ENCODE data around the gene EXOC7. TPM values are rescaled to one million over a fixed set of nuclear protein-coding genes. Genes with fewer than 3 reads are reported as not detected.

EXOC7 gene
- total and polyA plus RNA-seq, 2 of the 4 experiments (the other 2 are of a cell fraction) = 85.9 to 118 TPM

DNA sequence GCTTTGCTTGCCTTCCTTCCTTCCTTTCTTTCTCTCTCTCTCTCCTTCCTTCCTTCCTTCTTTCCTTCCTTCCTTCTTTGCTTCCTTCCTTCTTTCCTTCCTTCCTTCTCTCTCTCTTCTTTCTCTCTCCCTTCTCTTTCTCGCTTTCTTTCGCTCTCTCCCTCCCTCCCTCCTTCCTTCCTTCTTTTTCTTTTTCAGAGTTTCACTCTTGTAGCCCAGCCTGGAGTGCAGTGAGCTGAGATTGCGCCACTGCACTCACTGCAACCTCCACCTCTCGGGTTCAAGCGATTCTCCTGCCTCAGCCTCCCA, 19.6 kb upstream of the EXOC7 start:
- BruUV-seq (replicated peaks) = no TSS peak
- no peaks in the 10 kb centered on the region for H3K79me1 ChIP-seq (ENCODE audit: low read depth in 1 of 2, low read length in 2 of 2)
- in situ Hi-C loops (cut with MboI; ENCODE audit: low sequenced_read_pairs) (no loop called here), dilution Hi-C loops (cut with HindIII; ENCODE audit: low sequenced_read_pairs, unreplicated experiment) (no loop called here), intact Hi-C loops (cut with micrococcal nuclease) (no loop called here)
- POLR2A ChIA-PET (ENCODE audit: unreplicated experiment) = no interaction called here
- no peak overlapping the region for H3K4me3 ChIP-seq (ENCODE audit: insufficient read depth, low read depth, low read length)
- no peak overlapping the region for H2AK5ac ChIP-seq (ENCODE audit: low read depth, low read length)
- no peak overlapping the region for H3K18ac ChIP-seq (ENCODE audit: low read depth, low read length)
- no peak overlapping the region for H3K9ac ChIP-seq (ENCODE audit: low read depth, low read length)
- no peak for DNase-seq
- no peak overlapping the region for H4K91ac ChIP-seq (ENCODE audit: insufficient read depth, low read depth, low read length)
- no peak overlapping the region for H2AFZ ChIP-seq (replicated peaks; ENCODE audit: low read length, poor library complexity)
- no peak overlapping the region for H2BK20ac ChIP-seq (ENCODE audit: low read depth, low read length)
- no peaks in the 10 kb centered on the region for H3K9me1 ChIP-seq (ENCODE audit: insufficient read depth, low read length)
- peaks cover 14% of the 10 kb centered on the region for H3K27me3 ChIP-seq (ENCODE audit: control insufficient read depth, insufficient read depth, low read length)
- H3K27ac ChIP-seq (ENCODE audit: insufficient read depth, low read length) = no peak overlapping the region
- no peaks in the 10 kb centered on the region for H4K20me1 ChIP-seq (ENCODE audit: insufficient read depth, low read length)
- WGBS, 2 experiments (ENCODE audit: extremely low coverage in 2 of 2, insufficient read length in 1 of 2) = no CpG with 5 or more reads among the region's 5 CpGs
- H2BK120ac ChIP-seq (ENCODE audit: low read depth, low read length) = no peak overlapping the region
- H3K9me3 ChIP-seq (ENCODE audit: control insufficient read depth, insufficient read depth, low read length) = no peaks in the 10 kb centered on the region
- no peak overlapping the region for H4K8ac ChIP-seq (ENCODE audit: low read depth in 2 of 2, low read length in 2 of 2)
- no peak overlapping the region for H4K5ac ChIP-seq (ENCODE audit: low read depth, low read length)
- CTCF ChIA-PET = interaction anchor here (4.0 kb wide), 1 partner anchor 157 kb away, joined by 27 read pairs; no protein-coding TSS in a partner anchor
- no peak for ATAC-seq (ENCODE audit: low read depth)
- no peak overlapping the region for H3K56ac ChIP-seq (ENCODE audit: extremely low read depth, insufficient read depth, low read length)
- H3K36me3 ChIP-seq (ENCODE audit: control insufficient read depth, insufficient read depth, low read length) = no peaks in the 10 kb centered on the region
- TF ChIP-seq CEBPB (IDR thresholded peaks at IDR 0.05; ENCODE audit: low read depth, low read length) = no peak
- TF ChIP-seq CHD1 (IDR thresholded peaks at IDR 0.05; ENCODE audit: low read depth, low read length) = no peak
- TF ChIP-seq SMC3 (IDR thresholded peaks at IDR 0.05; ENCODE audit: low read depth, low read length) = no peak
- TF ChIP-seq, protein P1, sequence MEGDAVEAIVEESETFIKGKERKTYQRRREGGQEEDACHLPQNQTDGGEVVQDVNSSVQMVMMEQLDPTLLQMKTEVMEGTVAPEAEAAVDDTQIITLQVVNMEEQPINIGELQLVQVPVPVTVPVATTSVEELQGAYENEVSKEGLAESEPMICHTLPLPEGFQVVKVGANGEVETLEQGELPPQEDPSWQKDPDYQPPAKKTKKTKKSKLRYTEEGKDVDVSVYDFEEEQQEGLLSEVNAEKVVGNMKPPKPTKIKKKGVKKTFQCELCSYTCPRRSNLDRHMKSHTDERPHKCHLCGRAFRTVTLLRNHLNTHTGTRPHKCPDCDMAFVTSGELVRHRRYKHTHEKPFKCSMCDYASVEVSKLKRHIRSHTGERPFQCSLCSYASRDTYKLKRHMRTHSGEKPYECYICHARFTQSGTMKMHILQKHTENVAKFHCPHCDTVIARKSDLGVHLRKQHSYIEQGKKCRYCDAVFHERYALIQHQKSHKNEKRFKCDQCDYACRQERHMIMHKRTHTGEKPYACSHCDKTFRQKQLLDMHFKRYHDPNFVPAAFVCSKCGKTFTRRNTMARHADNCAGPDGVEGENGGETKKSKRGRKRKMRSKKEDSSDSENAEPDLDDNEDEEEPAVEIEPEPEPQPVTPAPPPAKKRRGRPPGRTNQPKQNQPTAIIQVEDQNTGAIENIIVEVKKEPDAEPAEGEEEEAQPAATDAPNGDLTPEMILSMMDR (conservative IDR thresholded peaks at IDR 0.05; ENCODE audit: low read depth, low read length) = no peak
- TF ChIP-seq MXI1 (IDR thresholded peaks at IDR 0.05; ENCODE audit: borderline replicate concordance, low read depth, low read length) = no peak
- TF ChIP-seq, protein P2, sequence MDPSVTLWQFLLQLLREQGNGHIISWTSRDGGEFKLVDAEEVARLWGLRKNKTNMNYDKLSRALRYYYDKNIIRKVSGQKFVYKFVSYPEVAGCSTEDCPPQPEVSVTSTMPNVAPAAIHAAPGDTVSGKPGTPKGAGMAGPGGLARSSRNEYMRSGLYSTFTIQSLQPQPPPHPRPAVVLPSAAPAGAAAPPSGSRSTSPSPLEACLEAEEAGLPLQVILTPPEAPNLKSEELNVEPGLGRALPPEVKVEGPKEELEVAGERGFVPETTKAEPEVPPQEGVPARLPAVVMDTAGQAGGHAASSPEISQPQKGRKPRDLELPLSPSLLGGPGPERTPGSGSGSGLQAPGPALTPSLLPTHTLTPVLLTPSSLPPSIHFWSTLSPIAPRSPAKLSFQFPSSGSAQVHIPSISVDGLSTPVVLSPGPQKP (IDR thresholded peaks at IDR 0.05; ENCODE audit: borderline replicate concordance, low read depth, low read length) = no peak
- no peak for TF ChIP-seq POLR2A (IDR thresholded peaks at IDR 0.05; ENCODE audit: low read depth, low read length)
- no peak for TF ChIP-seq MAZ (IDR thresholded peaks at IDR 0.05; ENCODE audit: borderline replicate concordance, low read depth, low read length)
- TF ChIP-seq RCOR1 (IDR thresholded peaks at IDR 0.05; ENCODE audit: insufficient replicate concordance, low read length) = no peak
- no peak for TF ChIP-seq BHLHE40 (IDR thresholded peaks at IDR 0.05; ENCODE audit: low read depth, low read length)
- TF ChIP-seq, protein P3, sequence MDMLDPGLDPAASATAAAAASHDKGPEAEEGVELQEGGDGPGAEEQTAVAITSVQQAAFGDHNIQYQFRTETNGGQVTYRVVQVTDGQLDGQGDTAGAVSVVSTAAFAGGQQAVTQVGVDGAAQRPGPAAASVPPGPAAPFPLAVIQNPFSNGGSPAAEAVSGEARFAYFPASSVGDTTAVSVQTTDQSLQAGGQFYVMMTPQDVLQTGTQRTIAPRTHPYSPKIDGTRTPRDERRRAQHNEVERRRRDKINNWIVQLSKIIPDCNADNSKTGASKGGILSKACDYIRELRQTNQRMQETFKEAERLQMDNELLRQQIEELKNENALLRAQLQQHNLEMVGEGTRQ (IDR thresholded peaks at IDR 0.05; ENCODE audit: low read depth, low read length) = no peak
- no peak for TF ChIP-seq MAFK (IDR thresholded peaks at IDR 0.05; ENCODE audit: low read depth, low read length)
- no peak for TF ChIP-seq NFE2L2 (IDR thresholded peaks at IDR 0.05; ENCODE audit: low read depth, low read length)
- TF ChIP-seq RAD21 (IDR thresholded peaks at IDR 0.05; ENCODE audit: low read length) = no peak
- TF ChIP-seq FOS (IDR thresholded peaks at IDR 0.05; ENCODE audit: low read depth, low read length) = no peak
- no peak for TF ChIP-seq RFX5 (IDR thresholded peaks at IDR 0.05; ENCODE audit: low read depth, low read length)
- peaks cover 3% of the 10 kb centered on the region; the same call in 1 of the 2 replicates for H3K4me1 ChIP-seq (ENCODE audit: control insufficient read depth, insufficient read depth, low read length)
- H3K4ac ChIP-seq (ENCODE audit: low read depth, low read length) = no peak overlapping the region
- no peak overlapping the region for H2BK15ac ChIP-seq (ENCODE audit: low read depth, low read length)
- H3K4me2 ChIP-seq (ENCODE audit: low read depth, low read length) = no peak overlapping the region
- no peak overlapping the region for H3K14ac ChIP-seq (replicated peaks; ENCODE audit: low read depth, low read length)
- H3K23ac ChIP-seq (ENCODE audit: low read depth, low read length) = no peak overlapping the region
- H2BK5ac ChIP-seq (ENCODE audit: low read depth, low read length, poor library complexity, severe bottlenecking) = no peak overlapping the region
- H2AK9ac ChIP-seq (replicated peaks; ENCODE audit: low read depth, low read length, poor library complexity) = no peak overlapping the region

Data from IMR-90 (cell line).